WTC11 (cell line): Measurements from ENCODE around the gene AKAP6. TPM values are rescaled to one million over a fixed set of nuclear protein-coding genes. Genes with fewer than 3 reads are reported as not detected.

Experiments
- ATAC-seq: fragments of 200-7000 bp; cut with Tn5 transposase; 2 replicates; pipeline ENCODE4 v1.10.0; 2021; ENCODE audit warnings: mild to moderate bottlenecking, moderate library complexity
- CTCF ChIA-PET: fragments of 300-600 bp; sonication (Branson Sonifier 250); formaldehyde crosslinking; loops from one replicate; lab custom pipeline; 2021; ENCODE audit warnings: antibody characterized with exemption; lab: Charles Lee
- POLR2A ChIA-PET: fragments of 350-600 bp; sonication (Branson Sonifier 250); formaldehyde crosslinking; loops from one replicate; lab custom pipeline; 2021; ENCODE audit warnings: antibody characterized with exemption; lab: Charles Lee
- DNase-seq: peaks from one replicate; pipeline ENCODE4 v3.0.0; 2021; ENCODE audit warnings: low spot score
- H3K27ac Mint-ChIP-seq: 2 replicates; pipeline ENCODE4 v1.8.0; 2021; ENCODE audit warnings: mixed read lengths
- H3K27me3 Mint-ChIP-seq: 2 replicates; pipeline ENCODE4 v1.8.0; 2021; ENCODE audit warnings: low read depth, mild to moderate bottlenecking, moderate library complexity, mixed read lengths
- H3K36me3 Mint-ChIP-seq: 2 replicates; pipeline ENCODE4 v1.8.0; 2021; ENCODE audit warnings: mixed read lengths
- H3K4me1 Mint-ChIP-seq: 2 replicates; pipeline ENCODE4 v1.8.0; 2022; ENCODE audit warnings: mixed read lengths
- H3K4me3 Mint-ChIP-seq: 2 replicates; pipeline ENCODE4 v1.8.0; 2021; ENCODE audit warnings: mild to moderate bottlenecking, moderate library complexity, mixed read lengths
- H3K9me3 Mint-ChIP-seq: 2 replicates; pipeline ENCODE4 v1.8.0; 2021; ENCODE audit warnings: mixed read lengths
- AFF4 ChIP-seq: sonication (generic); formaldehyde crosslinking; IDR thresholded peaks from 2 replicates; pipeline ENCODE4 v1.8.1; 2023; ENCODE audit warnings: mild to moderate bottlenecking, missing genetic modification reagents, borderline replicate concordance
- ATF1 ChIP-seq: sonication (generic); formaldehyde crosslinking; IDR thresholded peaks from 2 replicates; pipeline ENCODE4 v1.8.1; 2023; ENCODE audit warnings: mild to moderate bottlenecking, moderate library complexity, missing genetic modification reagents
- ATF2 ChIP-seq: sonication (generic); formaldehyde crosslinking; IDR thresholded peaks from 2 replicates; pipeline ENCODE4 v1.8.1; 2022; ENCODE audit warnings: low read depth, missing genetic modification reagents, borderline replicate concordance
- ATF3 ChIP-seq: sonication (generic); formaldehyde crosslinking; conservative IDR thresholded peaks from 2 replicates; pipeline ENCODE4 v1.8.1; 2022; ENCODE audit warnings: mild to moderate bottlenecking, missing genetic modification reagents
- CBFB ChIP-seq: sonication (generic); formaldehyde crosslinking; IDR thresholded peaks from 2 replicates; pipeline ENCODE4 v1.8.1; 2022; ENCODE audit warnings: mild to moderate bottlenecking, low read depth, missing genetic modification reagents
- CTCF ChIP-seq: fragments of 200-600 bp; IDR thresholded peaks from 2 replicates; pipeline ENCODE4 v1.8.0; 2022; ENCODE audit warnings: antibody characterized with exemption
- EMX1 ChIP-seq: fragments of 250-450 bp; sonication (Bioruptor Pico); IDR thresholded peaks from 2 replicates; pipeline ENCODE4 v1.8.0; 2021; ENCODE audit warnings: mild to moderate bottlenecking
- ESRRA ChIP-seq: sonication (generic); formaldehyde crosslinking; IDR thresholded peaks from 2 replicates; pipeline ENCODE4 v1.8.1; 2022; ENCODE audit warnings: mild to moderate bottlenecking, missing genetic modification reagents, borderline replicate concordance
- ETV6 ChIP-seq: sonication (generic); formaldehyde crosslinking; IDR thresholded peaks from 2 replicates; pipeline ENCODE4 v1.8.1; 2022; ENCODE audit warnings: mild to moderate bottlenecking, missing genetic modification reagents
- HMGXB4 ChIP-seq: sonication (generic); formaldehyde crosslinking; IDR thresholded peaks from 2 replicates; pipeline ENCODE4 v1.8.1; 2023; ENCODE audit warnings: mild to moderate bottlenecking, moderate library complexity, missing genetic modification reagents
- JAZF1 ChIP-seq: fragments of 250-450 bp; sonication (Bioruptor Pico); IDR thresholded peaks from 2 replicates; pipeline ENCODE4 v1.9.0; 2021; ENCODE audit warnings: moderate library complexity, mild to moderate bottlenecking, inconsistent platforms
- MAX ChIP-seq: sonication (generic); formaldehyde crosslinking; IDR thresholded peaks from 2 replicates; pipeline ENCODE4 v1.8.0; 2022; ENCODE audit warnings: mild to moderate bottlenecking, missing genetic modification reagents
- MXD4 ChIP-seq: fragments of 250-450 bp; sonication (Bioruptor Pico); IDR thresholded peaks from 2 replicates; pipeline ENCODE4 v1.8.0; 2021; ENCODE audit warnings: mild to moderate bottlenecking, moderate library complexity, borderline replicate concordance
- NR1H2 ChIP-seq: sonication (generic); formaldehyde crosslinking; IDR thresholded peaks from 2 replicates; pipeline ENCODE4 v1.9.0; 2021; ENCODE audit warnings: mild to moderate bottlenecking, moderate library complexity, missing genetic modification reagents
- NR2C2 ChIP-seq: sonication (generic); formaldehyde crosslinking; IDR thresholded peaks from 2 replicates; pipeline ENCODE4 v1.8.0; 2022; ENCODE audit warnings: mild to moderate bottlenecking, missing genetic modification reagents
- OVOL2 ChIP-seq: fragments of 250-450 bp; sonication (Bioruptor Pico); IDR thresholded peaks from 2 replicates; pipeline ENCODE4 v1.9.0; 2021; ENCODE audit warnings: mild to moderate bottlenecking, borderline replicate concordance
- SP1 ChIP-seq: sonication (generic); formaldehyde crosslinking; conservative IDR thresholded peaks from 2 replicates; pipeline ENCODE4 v1.8.1; 2022; ENCODE audit warnings: missing genetic modification reagents
- STAT6 ChIP-seq: sonication (generic); formaldehyde crosslinking; conservative IDR thresholded peaks from 2 replicates; pipeline ENCODE4 v1.8.1; 2023; ENCODE audit warnings: mild to moderate bottlenecking, low read depth, missing genetic modification reagents, moderate library complexity
- ZNF121 ChIP-seq: sonication (generic); formaldehyde crosslinking; IDR thresholded peaks from 2 replicates; pipeline ENCODE4 v1.8.0; 2023; ENCODE audit warnings: missing genetic modification reagents
- ZNF138 ChIP-seq: sonication (generic); formaldehyde crosslinking; conservative IDR thresholded peaks from 2 replicates; pipeline ENCODE4 v1.8.1; 2022; ENCODE audit warnings: mild to moderate bottlenecking, moderate library complexity, missing genetic modification reagents
- ZNF232 ChIP-seq: sonication (generic); formaldehyde crosslinking; IDR thresholded peaks from 2 replicates; pipeline ENCODE4 v1.8.0; 2022; ENCODE audit warnings: mild to moderate bottlenecking, missing genetic modification reagents
- ZNF396 ChIP-seq: fragments of 250-450 bp; sonication (Bioruptor Pico); IDR thresholded peaks from 2 replicates; pipeline ENCODE4 v1.8.0; 2021; ENCODE audit warnings: mild to moderate bottlenecking, moderate library complexity, borderline replicate concordance
- ZNF425 ChIP-seq: fragments of 250-450 bp; sonication (Bioruptor Pico); conservative IDR thresholded peaks from 2 replicates; pipeline ENCODE4 v1.9.0; 2021; ENCODE audit warnings: mild to moderate bottlenecking
- total RNA-seq: library from RNA; stranded (reverse); gene quantifications from 3 replicates; pipeline ENCODE4 v1.2.3, GENCODE V29; 2021

The AKAP6 gene
- total RNA-seq, 1 experiment from 2014 or later, result 0.63 TPM

- no peak for TF ChIP-seq OVOL2 (CRISPR knock-in tag)
- TF ChIP-seq ESRRA (CRISPR knock-in tag), result no peak
- no peak for TF ChIP-seq MXD4 (CRISPR knock-in tag)
- TF ChIP-seq ZNF138, result no peak
- no peak for TF ChIP-seq AFF4 (CRISPR knock-in tag)
- TF ChIP-seq ZNF232 (CRISPR knock-in tag), result no peak
- TF ChIP-seq EMX1, result no peak
- TF ChIP-seq ZNF121, result no peak
- no peak for TF ChIP-seq MAX
- TF ChIP-seq NR2C2 (CRISPR knock-in tag), result no peak
- no peak for TF ChIP-seq CBFB (CRISPR knock-in tag)
- TF ChIP-seq ZNF425, result no peak
- no peak for TF ChIP-seq ETV6 (CRISPR knock-in tag)
- no peak for TF ChIP-seq ZNF396
- TF ChIP-seq, all 79 proteins: peak for 0
- H3K36me3 Mint-ChIP-seq, result no peaks in the 10 kb centered on the region
- no peaks in the 10 kb centered on the region for H3K9me3 Mint-ChIP-seq
- H3K27ac Mint-ChIP-seq, result no peak overlapping the region
- CTCF ChIA-PET, result no interaction called here
- POLR2A ChIA-PET, result no interaction called here
- DNase-seq, result no peak
- no peak overlapping the region for H3K4me3 Mint-ChIP-seq
- H3K27me3 Mint-ChIP-seq, result no peaks in the 10 kb centered on the region
- no peak for ATAC-seq
- peaks cover 18% of the 10 kb centered on the region for H3K4me1 Mint-ChIP-seq
Measured at GRCh38 chr14:32728526-32728925, 399.4 kb downstream of the AKAP6 start.

GRCh38 chr14:32728976-32729375 lies 399.9 kb downstream of the AKAP6 start:
- no peaks in the 10 kb centered on the region for H3K36me3 Mint-ChIP-seq
- H3K4me3 Mint-ChIP-seq, result no peak overlapping the region
- POLR2A ChIA-PET, result no interaction called here
- ATAC-seq (no peak), DNase-seq (no peak)
- no peaks in the 10 kb centered on the region for H3K9me3 Mint-ChIP-seq
- no peak overlapping the region for H3K27ac Mint-ChIP-seq
- CTCF ChIA-PET, result no interaction called here
- H3K4me1 Mint-ChIP-seq, result peaks cover 18% of the 10 kb centered on the region
- H3K27me3 Mint-ChIP-seq, result no peaks in the 10 kb centered on the region
- TF ChIP-seq HMGXB4 (CRISPR knock-in tag) (no peak), ATF2 (CRISPR knock-in tag) (no peak), STAT6 (CRISPR knock-in tag) (no peak), NR1H2 (CRISPR knock-in tag) (no peak), JAZF1 (CRISPR knock-in tag) (no peak), SP1 (CRISPR knock-in tag) (no peak), ETV6 (CRISPR knock-in tag) (no peak), ATF1 (no peak), ZNF138 (no peak), ZNF121 (no peak), ATF3 (CRISPR knock-in tag) (no peak), CTCF (no peak)
